GM19351 (cell line): ENCODE data around the gene DOCK2.
A peak's percentile ranks its signal among the peaks of the same experiment; 100 is the strongest.
"Not testable (repeated sequence)": the region's sequence is repeated elsewhere in the genome, so short reads cannot be mapped to it uniquely, and the experiment has no call there.

Experiments used
- ATAC-seq: cut with Tn5 transposase; IDR thresholded peaks from one replicate; pipeline ENCODE4 v1.9.1; 2021; ENCODE audit warnings: mild to moderate bottlenecking, moderate library complexity; ENCODE audit not compliant: unreplicated experiment

The DOCK2 gene

GRCh38 chr5:169749295-169749694 lies 112.2 kb downstream of the DOCK2 start:
- ATAC-seq = no peak

- ATAC-seq = no peak
Observed at GRCh38 chr5:169751490-169751889, 114.4 kb downstream of the DOCK2 start.

DNA sequence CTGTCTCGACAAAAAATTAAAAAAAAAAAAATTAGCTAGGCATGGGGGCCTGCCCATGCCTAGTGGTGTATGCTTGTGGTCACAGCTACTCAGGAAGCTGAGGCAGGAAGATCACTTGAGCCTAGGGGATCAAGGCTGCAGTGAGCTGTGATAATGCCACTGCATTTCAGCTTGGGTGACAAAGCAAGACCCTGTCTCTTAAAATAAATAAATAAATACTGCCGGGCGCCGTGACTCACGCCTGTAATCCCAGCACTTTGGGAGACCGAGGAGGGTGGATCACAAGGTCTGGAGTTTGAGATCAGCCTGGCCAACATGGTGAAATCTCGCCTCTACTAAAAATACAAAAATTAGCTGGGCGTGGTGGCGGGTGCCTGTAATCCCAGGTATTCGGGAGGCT lies 115.5 kb downstream of the DOCK2 start:
- not testable (repeated sequence) for ATAC-seq

DNA sequence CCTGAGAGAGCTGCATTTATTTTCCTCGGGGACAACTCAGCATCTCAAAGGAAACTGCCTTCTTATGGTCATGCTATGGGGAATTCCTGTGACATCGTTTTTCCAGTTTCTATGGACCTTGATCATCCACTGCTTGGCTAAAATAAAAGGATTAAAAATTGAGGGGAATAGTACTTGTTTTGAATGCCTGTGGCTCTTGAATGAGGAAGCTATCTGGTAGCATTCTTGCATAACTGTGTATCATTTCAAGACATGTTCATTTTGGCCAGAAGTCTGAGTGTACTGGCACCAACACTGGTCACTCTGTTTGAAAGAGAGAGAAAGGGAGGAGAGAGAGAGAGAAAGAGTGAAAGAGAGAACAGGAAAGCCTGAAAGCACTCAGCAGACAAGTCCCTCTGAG lies 116.7 kb downstream of the DOCK2 start:
- ATAC-seq = no peak

GRCh38 chr5:169754737-169755136 lies 117.7 kb downstream of the DOCK2 start:
- ATAC-seq = no peak

DNA sequence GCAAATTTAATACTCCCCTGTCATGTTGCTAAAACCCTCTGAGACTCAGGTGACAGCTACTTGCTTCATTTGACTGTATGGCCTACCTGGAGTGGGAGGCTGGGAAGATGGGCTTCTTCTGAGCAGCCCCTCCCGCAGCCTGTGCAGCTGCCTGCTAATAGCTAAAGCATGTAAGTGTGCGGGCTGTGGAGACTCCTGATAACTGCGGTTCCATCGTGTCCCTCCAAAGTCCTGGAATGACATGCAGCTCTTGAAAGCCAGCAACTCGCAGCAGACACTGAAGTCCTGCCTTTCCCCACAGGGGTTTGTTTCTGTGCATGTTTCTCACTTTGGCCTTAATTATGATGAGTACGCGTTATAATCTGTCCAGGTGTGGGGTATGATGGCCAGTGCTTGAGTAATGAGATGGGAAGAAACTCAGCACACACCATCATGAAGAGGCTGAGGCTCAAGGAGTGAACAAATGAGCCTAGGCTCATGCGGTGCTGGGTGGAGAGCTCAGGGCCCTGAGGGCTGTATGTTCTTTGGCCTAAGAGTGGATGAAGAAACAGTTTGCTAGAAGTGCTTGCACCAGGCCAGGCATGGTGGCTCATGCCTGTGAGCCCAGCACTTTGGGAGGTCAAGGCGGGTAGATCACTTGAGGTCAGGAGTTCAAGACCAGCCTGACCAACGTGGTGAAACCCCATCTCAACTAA lies 119.1 kb downstream of the DOCK2 start:
- ATAC-seq = no peak

DNA sequence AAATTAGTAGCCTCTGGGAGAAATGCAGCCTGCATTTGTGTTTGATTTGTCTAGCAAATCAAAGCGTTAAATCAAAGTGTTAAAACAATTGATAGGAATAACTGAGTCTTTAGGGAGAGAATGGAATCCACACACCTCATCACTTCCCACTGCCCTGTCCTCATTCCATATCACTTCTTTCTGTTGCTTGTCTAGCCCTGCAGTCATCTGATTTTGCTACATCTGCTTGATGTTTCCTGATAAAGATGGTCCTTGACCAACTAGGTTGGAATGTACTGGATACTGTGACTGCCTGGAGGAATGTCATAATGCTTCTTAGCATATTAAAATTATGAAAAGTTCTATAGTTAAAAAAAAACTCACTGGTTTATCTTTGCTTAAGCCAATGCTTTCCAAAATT lies 119.9 kb downstream of the DOCK2 start:
- ATAC-seq = no peak

GRCh38 chr5:169758886-169759285 lies 121.8 kb downstream of the DOCK2 start:
- no peak for ATAC-seq

DNA sequence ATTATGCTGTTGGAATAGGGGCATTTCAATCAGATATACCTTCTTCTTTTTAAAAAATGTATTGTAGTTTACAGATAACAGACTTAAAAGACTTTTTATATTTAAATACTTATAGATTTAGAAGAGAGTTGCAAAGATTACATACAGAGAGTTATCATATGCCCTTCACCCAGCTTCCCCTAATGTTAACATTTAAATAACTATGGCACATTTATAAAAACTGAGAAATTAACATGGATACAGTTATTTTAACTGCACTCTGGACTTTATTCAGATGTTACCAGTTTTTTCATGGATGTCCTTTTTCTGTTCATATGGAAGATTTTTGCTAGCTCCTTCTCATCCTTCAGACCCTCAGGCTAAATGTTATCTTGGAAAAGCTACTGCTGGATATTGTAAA lies 123.2 kb downstream of the DOCK2 start:
- ATAC-seq = no peak

GRCh38 chr5:169762338-169763095 lies 125.4 kb downstream of the DOCK2 start:
- no peak for ATAC-seq

DNA sequence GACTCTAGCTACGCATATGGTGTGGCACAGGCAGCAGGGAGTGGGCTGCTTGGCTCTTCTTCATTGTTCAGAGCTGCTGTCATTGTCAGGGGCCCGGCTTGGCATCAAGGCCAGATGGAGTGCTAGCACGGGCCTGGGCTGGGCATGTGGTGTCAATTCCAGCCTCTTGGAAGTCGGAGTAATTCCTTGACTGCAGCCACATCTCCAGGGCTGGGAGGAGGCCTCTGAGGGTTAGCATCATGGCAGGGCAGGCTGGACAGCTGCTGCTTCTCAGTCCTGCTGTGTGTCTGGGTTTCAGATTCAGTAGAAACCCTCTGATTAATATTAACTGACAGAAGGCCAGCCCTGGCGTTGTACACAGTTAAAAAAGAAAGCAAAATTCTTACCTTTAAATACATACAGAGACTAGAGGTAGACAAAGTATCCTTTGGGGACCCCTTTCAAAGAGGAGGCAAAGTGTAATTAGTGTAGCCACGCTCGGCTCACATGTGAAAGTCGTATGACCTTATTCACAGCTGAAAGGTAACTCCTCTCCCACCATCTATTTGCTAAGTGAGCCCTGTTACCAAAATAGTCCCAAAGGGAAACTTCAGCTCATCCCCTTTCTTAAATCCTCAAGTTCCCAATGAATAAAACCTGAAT lies 126.4 kb downstream of the DOCK2 start:
- ATAC-seq = peak; percentile 43

- no peak for ATAC-seq
Observed at GRCh38 chr5:169764018-169764378, 126.9 kb downstream of the DOCK2 start.

GRCh38 chr5:169765176-169765996 lies 128.3 kb downstream of the DOCK2 start:
- no peak for ATAC-seq

- ATAC-seq = peak; percentile 48
Observed at GRCh38 chr5:169766943-169767342, 129.9 kb downstream of the DOCK2 start.

- no peak for ATAC-seq
Observed at GRCh38 chr5:169767938-169768337, 130.9 kb downstream of the DOCK2 start.

DNA sequence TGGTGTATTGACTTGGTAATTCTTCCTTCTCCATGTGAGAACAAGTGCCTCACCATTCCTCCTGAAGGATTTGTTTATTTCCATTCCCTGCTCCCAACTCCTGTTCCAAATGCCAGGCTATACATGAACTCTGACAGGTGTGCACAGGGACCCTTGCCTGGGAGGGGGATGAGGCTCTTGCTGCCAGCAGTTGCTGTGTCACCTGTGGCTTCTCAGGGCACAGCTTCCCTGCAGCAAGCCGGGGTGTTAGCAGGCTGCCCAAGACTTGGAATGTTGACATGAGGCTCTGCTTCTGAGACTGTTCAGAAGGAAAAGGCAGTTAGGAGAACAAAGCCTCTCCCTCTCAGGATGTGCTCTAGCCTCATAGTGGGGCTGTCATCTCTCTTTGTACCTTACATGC lies 131.3 kb downstream of the DOCK2 start:
- no peak for ATAC-seq

DNA sequence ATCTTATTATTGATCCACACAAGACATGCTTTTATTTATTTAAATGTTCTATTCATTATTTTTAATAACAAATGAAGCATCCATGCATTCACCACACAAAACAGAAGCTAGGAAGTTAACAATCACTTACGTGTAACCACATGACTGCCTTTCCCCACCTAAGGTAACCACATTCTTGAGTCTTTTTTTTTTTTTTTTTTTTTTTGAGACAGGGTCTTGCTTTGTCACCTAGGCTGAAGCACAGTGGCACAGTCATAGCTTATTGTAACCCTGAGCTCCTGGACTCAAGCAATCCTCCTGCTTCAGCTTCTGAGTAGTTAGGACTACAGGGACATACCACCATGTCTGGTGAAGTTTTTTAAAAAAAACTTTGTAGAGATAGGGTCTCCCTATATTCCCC lies 133.0 kb downstream of the DOCK2 start:
- no peak for ATAC-seq

DNA sequence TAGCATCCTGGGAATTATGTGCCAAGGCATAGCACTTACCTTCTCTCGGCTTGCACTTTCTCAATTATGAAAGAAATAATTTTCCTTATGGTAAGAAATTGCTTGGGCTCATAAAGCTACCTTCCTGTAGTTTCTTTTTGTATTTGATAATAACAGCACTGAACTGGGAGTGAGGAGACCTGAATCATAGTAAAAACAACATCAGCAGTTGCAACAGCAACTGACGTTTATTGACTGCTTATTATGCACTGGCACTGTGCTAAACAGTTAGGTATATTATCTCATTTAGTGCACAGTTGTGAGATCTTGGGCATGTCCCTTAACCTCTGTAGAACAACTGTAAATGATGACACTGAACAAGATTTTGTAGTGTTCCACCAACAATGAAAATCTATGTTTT lies 135.2 kb downstream of the DOCK2 start:
- ATAC-seq = no peak

DNA sequence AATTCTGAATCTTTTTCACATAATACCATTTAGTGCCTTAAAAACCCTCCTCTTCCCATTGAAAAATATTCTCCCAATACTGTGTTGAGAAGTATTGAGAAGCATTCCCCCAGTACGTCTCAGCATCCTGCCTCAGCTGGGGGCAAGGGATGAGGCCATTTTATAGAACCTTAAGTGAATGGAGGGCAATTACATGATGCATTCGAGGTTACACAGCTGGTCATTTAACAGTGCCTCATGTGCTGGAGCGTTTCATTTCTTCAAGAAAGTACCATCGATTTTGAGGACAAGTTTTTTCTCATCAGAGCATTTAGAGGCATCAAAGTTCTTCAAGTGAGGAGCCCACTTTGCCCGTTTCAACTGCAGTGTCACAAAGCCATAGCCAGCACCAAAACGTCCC lies 135.6 kb downstream of the DOCK2 start:
- no peak for ATAC-seq

- ATAC-seq = no peak
Observed at GRCh38 chr5:169777159-169777558, 140.1 kb downstream of the DOCK2 start.
